SK-N-MC (cell line): ENCODE measurements around the gene PARP15.

ENCODE experiments used
- EZH2 ChIP-seq: fragments of 200-600 bp; sonication (generic); IDR thresholded peaks from one replicate; pipeline ENCODE4 v1.6.1; 2017; ENCODE audit warnings: antibody characterized with exemption
- FOXP2 ChIP-seq: optimal IDR thresholded peaks from 2 replicates; pipeline ENCODE3; 2011; ENCODE audit warnings: mild to moderate bottlenecking, moderate library complexity; ENCODE audit not compliant: insufficient read depth; ENCODE audit errors: extremely low read length, control extremely low read depth
- POLR2AphosphoS5 ChIP-seq: IDR thresholded peaks from 2 replicates; pipeline ENCODE4 v1.6.1; 2012; ENCODE audit warnings: mild to moderate bottlenecking, low read depth, low read length, borderline replicate concordance

DNA sequence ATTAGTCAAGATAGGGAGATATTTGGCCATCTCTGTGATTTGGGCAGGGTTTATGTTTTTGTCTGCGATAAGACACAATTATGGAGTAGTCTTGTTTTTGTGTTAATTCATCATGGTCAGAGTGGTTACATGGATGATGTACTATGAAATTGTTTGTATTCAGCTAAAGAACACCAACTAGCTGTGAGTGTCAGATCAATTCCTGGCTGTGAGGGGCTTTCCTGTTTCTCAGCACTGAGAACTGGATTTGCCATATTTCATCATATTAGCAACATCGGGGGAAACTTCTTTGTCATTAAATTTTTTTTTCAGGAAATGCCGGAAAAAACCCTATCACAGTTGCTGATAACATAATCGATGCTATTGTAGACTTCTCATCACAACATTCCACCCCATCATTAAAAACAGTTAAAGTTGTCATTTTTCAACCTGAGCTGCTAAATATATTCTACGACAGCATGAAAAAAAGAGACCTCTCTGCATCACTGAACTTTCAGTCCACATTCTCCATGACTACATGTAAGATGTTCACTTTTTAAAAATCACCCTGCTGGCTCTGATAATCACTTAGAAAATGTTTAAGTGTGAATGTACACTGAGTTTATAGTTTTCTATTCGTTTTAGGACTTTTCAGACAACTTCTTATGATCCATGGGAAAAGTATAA, 49.2 kb downstream of the PARP15 start:
- TF ChIP-seq POLR2AphosphoS5 (no peak), EZH2 (no peak), FOXP2 (no peak)
